ENCODE data around the gene SYNGAP1. TPM values are rescaled to one million over a fixed set of nuclear protein-coding genes. Genes with fewer than 3 reads are reported as not detected.
A peak's percentile ranks its signal among the peaks of the same experiment; 100 is the strongest.

The SYNGAP1 gene
- total and polyA plus RNA-seq, 9 of the 15 experiments (the other 6 are each of a cell fraction or from before 2014, with no cell fraction given) = 0.01 to 22.8 (median 3.2) TPM

GRCh38 chr6:33425668-33426577, 6.1 kb downstream of the SYNGAP1 start (continued):
- peak; percentile 65; the same call in 1 of the 2 replicates for TF ChIP-seq ZNF589 (CRISPR knock-in tag; IDR thresholded peaks at IDR 0.05; ENCODE audit: low read depth)
- TF ChIP-seq TCF7 (IDR thresholded peaks at IDR 0.05; ENCODE audit: borderline replicate concordance) = 0 out of 2 replicates have a peak, but pooled peaks have one; percentile 11
- TF ChIP-seq MXI1 (IDR thresholded peaks at IDR 0.05; ENCODE audit: low read depth, low read length) = peak; percentile 59; the same call in 1 of the 2 replicates
- no peak for TF ChIP-seq SAFB (IDR thresholded peaks at IDR 0.05; ENCODE audit: borderline replicate concordance, low read depth, low read length)
- TF ChIP-seq FOXM1 (IDR thresholded peaks at IDR 0.05; ENCODE audit: low read depth) = no peak
- peak; percentile 37; the same call in 1 of the 2 replicates for TF ChIP-seq FOXM1 (CRISPR knock-in tag; IDR thresholded peaks at IDR 0.05; ENCODE audit: low read depth)
- TF ChIP-seq HMGN3 (IDR thresholded peaks at IDR 0.05; ENCODE audit: borderline replicate concordance, extremely low read depth, insufficient read length, low read depth, low read length) = peak; percentile 40
- peak; percentile 54 for TF ChIP-seq CXXC5 (CRISPR knock-in tag; IDR thresholded peaks at IDR 0.05)
- TF ChIP-seq CEBPB (tag; IDR thresholded peaks at IDR 0.05) = no peak
- no peak for TF ChIP-seq ZNF780A (CRISPR knock-in tag; IDR thresholded peaks at IDR 0.05)
- peak; percentile 97 for TF ChIP-seq MYC (IDR thresholded peaks at IDR 0.05; ENCODE audit: low read depth, low read length)
- no peak for TF ChIP-seq MYC (CRISPR knock-in tag; IDR thresholded peaks at IDR 0.05; ENCODE audit: borderline replicate concordance, low read depth)
- TF ChIP-seq KDM5B (IDR thresholded peaks at IDR 0.05; ENCODE audit: insufficient replicate concordance, low read depth, low read length) = peak; percentile 43
- TF ChIP-seq, protein P1, sequence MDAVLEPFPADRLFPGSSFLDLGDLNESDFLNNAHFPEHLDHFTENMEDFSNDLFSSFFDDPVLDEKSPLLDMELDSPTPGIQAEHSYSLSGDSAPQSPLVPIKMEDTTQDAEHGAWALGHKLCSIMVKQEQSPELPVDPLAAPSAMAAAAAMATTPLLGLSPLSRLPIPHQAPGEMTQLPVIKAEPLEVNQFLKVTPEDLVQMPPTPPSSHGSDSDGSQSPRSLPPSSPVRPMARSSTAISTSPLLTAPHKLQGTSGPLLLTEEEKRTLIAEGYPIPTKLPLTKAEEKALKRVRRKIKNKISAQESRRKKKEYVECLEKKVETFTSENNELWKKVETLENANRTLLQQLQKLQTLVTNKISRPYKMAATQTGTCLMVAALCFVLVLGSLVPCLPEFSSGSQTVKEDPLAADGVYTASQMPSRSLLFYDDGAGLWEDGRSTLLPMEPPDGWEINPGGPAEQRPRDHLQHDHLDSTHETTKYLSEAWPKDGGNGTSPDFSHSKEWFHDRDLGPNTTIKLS (IDR thresholded peaks at IDR 0.05; ENCODE audit: borderline replicate concordance, low read depth) = no peak
- peak; percentile 81; the same call in 1 of the 2 replicates for TF ChIP-seq ELF4 (CRISPR knock-in tag; IDR thresholded peaks at IDR 0.05)
- no peak for TF ChIP-seq RBM14 (IDR thresholded peaks at IDR 0.05; ENCODE audit: borderline replicate concordance, insufficient read depth, low read depth, low read length)
- TF ChIP-seq, protein P2, sequence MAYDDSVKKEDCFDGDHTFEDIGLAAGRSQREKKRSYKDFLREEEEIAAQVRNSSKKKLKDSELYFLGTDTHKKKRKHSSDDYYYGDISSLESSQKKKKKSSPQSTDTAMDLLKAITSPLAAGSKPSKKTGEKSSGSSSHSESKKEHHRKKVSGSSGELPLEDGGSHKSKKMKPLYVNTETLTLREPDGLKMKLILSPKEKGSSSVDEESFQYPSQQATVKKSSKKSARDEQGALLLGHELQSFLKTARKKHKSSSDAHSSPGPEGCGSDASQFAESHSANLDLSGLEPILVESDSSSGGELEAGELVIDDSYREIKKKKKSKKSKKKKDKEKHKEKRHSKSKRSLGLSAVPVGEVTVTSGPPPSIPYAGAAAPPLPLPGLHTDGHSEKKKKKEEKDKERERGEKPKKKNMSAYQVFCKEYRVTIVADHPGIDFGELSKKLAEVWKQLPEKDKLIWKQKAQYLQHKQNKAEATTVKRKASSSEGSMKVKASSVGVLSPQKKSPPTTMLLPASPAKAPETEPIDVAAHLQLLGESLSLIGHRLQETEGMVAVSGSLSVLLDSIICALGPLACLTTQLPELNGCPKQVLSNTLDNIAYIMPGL (CRISPR knock-in tag; IDR thresholded peaks at IDR 0.05) = 0 out of 2 replicates have a peak, but pooled peaks have one; percentile 62
- TF ChIP-seq DACH1 (IDR thresholded peaks at IDR 0.05; ENCODE audit: partially characterized antibody) = no peak
- TF ChIP-seq CTBP1 (IDR thresholded peaks at IDR 0.05; ENCODE audit: borderline replicate concordance) = peak; percentile 44; the same call in 1 of the 2 replicates
- peak; percentile 41; the same call in 1 of the 2 replicates for TF ChIP-seq NKRF (IDR thresholded peaks at IDR 0.05; ENCODE audit: borderline replicate concordance)
- TF ChIP-seq DMBX1 (CRISPR knock-in tag; IDR thresholded peaks at IDR 0.05; ENCODE audit: borderline replicate concordance) = no peak
